Kidney glomerular epithelial cell (primary cell): ENCODE measurements around the gene ANKRD36C.
"Not testable (repeated sequence)": the region's sequence is repeated elsewhere in the genome, so short reads cannot be mapped to it uniquely, and the experiment has no call there.

Experiments used
- DNase-seq: peaks from one replicate; lab custom pipeline; 2025; lab: John Stamatoyannopoulos, UW

Gene ANKRD36C

DNA sequence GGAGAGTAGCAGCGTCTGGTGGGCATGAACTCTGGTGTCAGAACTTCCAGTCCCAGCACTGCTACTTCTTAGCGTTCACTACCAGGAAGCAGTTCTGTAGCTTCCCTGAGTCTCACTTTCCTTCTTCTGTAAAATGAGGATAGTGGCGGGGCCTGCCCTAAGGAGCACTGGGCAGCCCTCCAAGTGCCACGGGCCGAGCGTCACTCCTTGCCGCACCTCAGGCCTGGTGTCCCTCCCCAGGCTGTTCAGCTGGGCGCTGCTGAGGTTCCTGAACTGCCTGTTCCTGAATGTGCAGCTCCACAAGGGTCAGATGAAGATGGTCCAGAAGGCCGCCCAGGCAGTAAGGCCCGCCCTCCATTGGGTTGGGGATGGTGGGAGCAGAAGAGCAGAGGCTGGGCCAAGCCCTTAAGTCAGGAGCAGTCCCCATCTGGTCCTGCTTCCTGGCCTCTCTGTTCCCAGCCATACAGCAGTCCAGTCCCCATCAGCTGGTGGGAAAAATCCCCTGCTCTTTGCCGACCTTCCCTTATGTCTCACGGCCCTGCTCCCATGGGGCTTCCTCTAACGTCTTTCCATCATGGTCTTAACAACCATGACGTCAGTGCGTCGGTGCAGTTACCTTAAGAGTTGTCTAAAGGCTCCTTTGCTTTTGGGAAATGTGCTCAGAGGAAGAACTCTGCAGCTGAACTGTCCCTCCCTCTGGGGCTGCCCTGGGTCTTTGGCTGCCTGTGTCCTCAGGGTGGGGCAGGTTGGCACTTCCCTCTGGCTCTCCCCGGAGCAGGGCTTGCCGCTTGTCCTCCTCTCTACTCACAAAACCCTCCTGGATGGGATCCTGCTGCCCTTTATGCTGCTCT lies 195.2 kb downstream of the ANKRD36C start:
- not testable (repeated sequence) for DNase-seq

DNA sequence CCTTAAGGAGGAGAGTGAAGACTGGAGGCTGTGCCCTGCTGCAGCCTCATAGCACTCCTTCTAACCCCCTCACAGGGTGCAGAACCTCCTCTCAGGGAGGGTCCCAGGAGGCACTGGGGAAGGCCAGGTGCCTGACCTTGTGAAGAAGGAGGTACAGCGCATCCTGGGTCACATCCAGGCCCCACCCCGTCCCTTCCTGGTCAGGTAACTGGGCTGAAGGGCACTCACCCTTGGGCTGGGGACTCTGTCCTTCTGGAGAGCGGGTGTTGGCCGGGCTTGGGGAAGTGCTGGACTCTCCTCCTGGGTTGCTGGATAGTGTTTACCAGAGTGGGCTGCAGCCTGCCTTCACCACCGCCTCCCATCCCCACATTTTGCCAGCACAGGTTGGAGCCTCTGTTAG lies 197.7 kb downstream of the ANKRD36C start:
- not testable (repeated sequence) for DNase-seq

DNA sequence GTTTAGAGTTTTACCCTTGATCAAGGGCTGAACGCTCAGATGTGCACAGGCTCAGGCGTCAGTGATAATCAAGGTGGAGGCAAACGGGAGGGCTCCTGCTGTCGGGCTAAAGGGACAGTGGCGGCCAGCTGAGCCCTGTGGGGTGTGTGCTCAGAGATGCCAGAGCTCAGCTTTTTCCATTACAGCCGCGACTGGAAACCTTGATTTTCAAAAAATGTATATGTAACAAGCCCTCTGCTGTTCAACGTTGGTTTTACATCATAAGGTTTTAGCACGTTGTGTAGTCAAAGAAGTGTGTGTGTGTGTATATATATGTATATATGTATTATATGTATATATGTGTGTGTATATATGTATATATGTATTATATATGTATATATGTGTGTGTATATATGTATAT lies 201.4 kb downstream of the ANKRD36C start:
- not testable (repeated sequence) for DNase-seq

DNA sequence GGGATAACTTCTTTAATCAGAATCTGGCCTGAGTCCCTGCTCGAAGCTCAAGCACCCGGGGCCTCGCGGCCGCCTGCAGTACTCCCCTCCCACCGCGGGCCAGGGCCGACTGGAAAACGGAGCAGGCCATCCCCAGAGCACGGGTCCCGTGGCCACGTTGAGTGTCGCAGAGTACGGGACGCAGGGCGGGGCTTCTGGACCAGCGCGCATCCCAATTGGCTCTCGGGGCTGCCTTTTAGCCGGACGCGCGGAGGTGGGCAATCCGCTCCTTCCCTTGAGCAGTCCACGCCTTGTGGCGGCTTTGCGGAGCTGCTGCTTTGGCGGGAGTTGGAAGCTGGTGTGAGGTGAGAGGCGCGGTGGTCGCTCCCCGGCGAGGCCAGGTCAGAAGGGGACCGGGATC lies 202.2 kb downstream of the ANKRD36C start:
- not testable (repeated sequence) for DNase-seq

DNA sequence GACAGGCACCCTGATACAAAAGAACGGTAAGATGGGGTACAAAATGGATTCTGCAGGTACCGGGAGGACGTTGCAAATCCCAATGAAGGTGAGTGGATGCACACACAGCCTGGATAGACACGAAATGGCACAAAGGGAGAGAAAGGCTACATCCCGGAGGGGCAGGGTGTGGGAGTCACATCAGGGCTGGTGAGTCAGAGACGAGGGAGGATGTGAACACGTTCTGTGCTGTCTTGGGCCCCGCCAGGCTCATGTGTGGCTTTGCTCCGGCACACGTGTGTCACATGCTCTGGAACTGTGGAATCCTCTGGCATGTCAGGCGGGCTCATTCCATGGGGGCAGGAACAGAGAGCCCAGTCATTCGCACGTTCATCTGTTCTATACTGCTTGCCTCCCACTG lies 203.0 kb downstream of the ANKRD36C start:
- not testable (repeated sequence) for DNase-seq
